Measurements from ENCODE around the gene SVBP. TPM values are rescaled to one million over a fixed set of nuclear protein-coding genes. Genes with fewer than 3 reads are reported as not detected.

The SVBP gene
- total and polyA plus RNA-seq, 2 of the 8 experiments (the other 6 are each of a cell fraction or from before 2014, with no cell fraction given): 29.7 to 30.2 TPM

GRCh38 chr1:42851960-42852607 is 34.9 kb upstream of the SVBP start (continued):
- TF ChIP-seq CTCF (IDR thresholded peaks at IDR 0.05; ENCODE audit: control extremely low read depth in 1 of 3, insufficient read depth in 1 of 3, low read depth in 1 of 3, low read length in 3 of 3) (no peak), CBX5 (IDR thresholded peaks at IDR 0.05; ENCODE audit: low read depth, low read length) (no peak), POLR2AphosphoS5 (IDR thresholded peaks at IDR 0.05; ENCODE audit: low read depth, low read length) (no peak), POLR2A (IDR thresholded peaks at IDR 0.05; ENCODE audit: control extremely low read depth in 1 of 2, low read depth in 2 of 2, low read length in 2 of 2) (no peak), BCL11A (IDR thresholded peaks at IDR 0.05; ENCODE audit: low read depth in 2 of 2, low read length in 2 of 2) (no peak), TEAD4 (IDR thresholded peaks at IDR 0.05; ENCODE audit: low read depth, low read length) (no peak), TAF1 (IDR thresholded peaks at IDR 0.05; ENCODE audit: low read depth, low read length) (no peak), SP4 (IDR thresholded peaks at IDR 0.05; ENCODE audit: low read length) (no peak), BRCA1 (IDR thresholded peaks at IDR 0.05; ENCODE audit: low read depth, low read length) (no peak), SRF (IDR thresholded peaks at IDR 0.05; ENCODE audit: low read depth, low read length) (no peak)

All from H1 (cell line).